T-helper 9 cell (primary cell): ENCODE data around the gene HOXB6.

Experiments
- DNase-seq: peaks from one replicate; pipeline ENCODE4 v3.0.0-alpha.2; 2020

Gene HOXB6

GRCh38 chr17:48609033-48609432, 4.2 kb upstream of the HOXB6 start:
- no peak for DNase-seq

DNA sequence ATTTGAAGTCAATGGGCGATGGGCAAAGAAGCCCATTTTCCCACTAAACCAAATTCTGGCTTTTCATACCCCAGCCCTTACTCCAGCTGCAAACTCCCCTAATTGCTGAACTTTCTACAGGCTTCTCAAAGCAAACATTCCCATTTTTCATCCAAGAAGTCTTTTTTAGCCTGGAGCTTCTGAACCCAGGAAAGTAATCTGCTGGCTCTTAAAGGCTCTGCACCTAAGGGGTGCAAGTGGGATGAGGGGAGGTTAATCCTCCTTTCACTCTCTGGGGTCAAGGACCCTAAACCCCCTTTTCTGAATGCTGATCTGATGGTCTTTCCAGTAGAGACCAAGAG, 3.7 kb upstream of the HOXB6 start:
- DNase-seq: no peak

- DNase-seq: no peak
Measured at GRCh38 chr17:48606892-48607614, 2.3 kb upstream of the HOXB6 start.

- no peak for DNase-seq
Measured at GRCh38 chr17:48605991-48606891, 1.5 kb upstream of the HOXB6 start.

- DNase-seq: no peak
Measured at GRCh38 chr17:48605409-48605919, 678 bp upstream of the HOXB6 start.

DNA sequence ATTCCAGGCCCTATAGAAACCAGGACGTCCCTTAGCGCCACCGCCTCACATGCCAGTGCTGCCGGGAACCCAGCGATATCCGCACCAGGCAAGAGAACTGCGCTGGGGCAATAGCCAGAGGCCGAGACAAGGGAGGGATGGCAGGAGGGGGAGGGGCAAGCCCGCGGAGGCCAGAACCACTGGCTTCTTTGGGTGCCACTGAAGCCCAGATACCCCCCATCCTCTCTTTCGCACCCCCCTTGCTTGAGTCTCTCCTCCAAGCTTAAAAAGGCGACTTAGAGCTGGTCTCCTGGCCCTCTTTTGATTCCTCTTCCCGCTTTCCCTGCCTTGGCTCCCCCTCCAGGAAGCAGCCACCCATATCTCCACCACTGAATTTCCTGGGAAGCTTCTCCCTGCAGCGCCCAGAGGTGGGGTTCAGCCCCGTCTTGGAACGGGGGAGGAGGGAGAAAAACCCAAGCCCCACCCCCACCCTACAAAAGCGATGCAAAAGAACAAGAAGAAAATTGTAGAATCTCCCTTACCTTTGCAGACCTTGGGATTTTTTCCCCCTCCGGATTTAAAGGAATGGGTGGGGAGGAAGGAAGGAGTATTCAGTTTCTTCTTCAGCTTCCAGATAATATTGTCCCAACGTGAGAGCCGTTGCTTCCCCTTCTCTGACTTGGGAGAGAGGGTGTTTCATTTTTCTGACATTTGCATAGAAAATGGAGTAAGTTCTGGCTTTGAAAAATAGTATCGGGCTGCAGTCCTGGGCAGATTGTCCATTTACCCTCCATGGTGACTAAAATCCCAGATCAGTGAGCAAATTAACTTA, 622 bp downstream of the HOXB6 start:
- DNase-seq: no peak

DNA sequence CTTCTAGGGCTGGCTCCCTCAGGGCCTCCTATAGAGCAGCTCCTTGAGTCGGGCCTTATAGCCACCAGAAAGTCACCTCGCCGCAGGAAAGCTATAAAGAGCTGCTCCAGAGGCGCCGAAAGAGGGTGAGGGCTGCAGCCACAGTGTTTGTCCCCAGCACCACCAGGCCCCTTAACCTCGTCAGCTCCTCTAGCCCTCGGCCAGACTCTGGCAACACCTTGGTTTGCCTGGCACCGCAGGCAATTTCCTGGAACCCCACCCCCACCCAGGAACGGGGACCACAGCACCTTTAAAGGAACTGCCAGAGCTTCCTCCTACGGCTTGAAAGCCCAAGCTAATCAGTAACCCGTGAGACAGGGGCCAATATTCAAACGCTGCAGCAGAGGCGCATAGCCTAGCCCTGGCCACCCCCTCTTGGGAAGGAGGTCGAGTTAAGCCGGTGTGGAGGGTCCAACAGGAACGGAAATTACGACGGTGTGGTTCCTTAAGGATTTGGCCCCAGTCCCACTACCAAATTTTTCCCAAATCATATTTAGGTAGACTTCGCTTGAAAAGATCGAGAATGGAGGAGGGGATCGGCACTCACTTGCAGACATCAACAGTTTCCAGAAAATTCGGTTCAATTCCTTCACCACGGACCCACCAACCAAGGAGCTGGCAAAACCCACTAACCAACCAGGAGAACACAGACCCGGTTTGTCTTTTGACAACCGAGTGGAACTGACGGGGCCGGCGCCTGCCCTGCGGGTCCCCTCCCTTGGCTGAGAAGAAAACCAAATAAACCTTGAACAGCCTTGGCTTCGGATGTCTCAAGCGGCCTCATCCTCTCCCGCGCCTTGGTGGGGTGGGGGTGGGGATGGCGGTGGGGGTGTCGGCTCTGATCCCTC, 3.0 kb downstream of the HOXB6 start:
- no peak for DNase-seq

DNA sequence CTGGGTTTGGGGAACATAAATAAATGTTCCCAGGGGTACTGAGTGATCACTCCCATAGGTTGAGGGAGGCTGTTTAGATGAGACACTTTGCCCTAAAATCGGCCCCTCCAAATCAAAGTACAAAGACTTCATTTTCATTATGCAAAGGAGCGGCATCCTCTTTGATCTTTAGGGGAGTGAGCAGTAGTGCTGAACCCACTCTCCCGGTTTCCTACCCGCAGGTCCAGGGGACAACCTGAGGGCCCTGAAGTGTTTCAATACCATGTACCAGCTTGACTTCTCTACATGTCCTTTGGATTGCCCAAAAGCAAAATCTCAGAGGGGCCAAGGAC, 3.6 kb downstream of the HOXB6 start:
- no peak for DNase-seq

- no peak for DNase-seq
Measured at GRCh38 chr17:48600244-48601098, 4.3 kb downstream of the HOXB6 start.

DNA sequence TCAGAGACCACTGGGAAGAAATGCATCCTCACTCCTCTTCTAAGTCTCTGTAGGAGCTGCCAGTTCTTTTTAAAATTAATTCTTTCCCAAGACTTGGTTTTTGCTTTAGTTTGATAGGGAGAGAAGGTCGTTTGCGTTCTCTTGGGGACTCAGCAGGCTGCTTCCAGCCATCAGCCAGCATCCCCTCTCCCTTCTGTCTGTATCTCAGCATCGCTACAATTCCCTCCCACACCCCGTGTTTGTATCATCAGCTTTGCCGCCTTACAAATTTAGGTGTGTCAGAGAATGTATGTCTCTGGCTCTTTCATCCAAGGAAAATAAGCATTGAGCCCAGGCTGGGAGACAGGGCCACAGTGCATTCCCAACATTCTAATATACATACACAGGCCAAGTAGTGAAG, 5.4 kb downstream of the HOXB6 start:
- no peak for DNase-seq

DNA sequence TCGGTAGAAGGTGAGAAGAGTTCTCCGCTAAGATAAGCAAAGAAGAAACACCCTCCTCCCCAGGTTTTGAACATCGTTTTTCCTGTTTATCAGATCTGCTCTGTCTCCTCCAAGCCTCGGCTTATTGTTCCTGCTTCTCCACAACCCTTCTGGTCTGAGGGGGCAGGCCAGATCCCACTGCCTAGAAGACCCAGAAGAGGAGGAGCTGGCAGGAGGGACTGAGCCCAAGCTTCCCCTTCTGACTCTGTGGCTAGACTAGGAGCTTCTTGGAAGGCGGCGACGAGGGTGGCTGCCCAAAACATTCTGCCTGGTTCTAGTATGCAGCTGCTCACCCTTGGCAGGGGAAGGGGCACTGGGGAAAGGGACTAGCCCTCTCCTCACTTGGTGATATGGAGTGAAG, 6.0 kb downstream of the HOXB6 start:
- DNase-seq: no peak

- DNase-seq: no peak
Measured at GRCh38 chr17:48597778-48598631, 6.8 kb downstream of the HOXB6 start.

GRCh38 chr17:48597528-48597777, 7.3 kb downstream of the HOXB6 start:
- DNase-seq: no peak

DNA sequence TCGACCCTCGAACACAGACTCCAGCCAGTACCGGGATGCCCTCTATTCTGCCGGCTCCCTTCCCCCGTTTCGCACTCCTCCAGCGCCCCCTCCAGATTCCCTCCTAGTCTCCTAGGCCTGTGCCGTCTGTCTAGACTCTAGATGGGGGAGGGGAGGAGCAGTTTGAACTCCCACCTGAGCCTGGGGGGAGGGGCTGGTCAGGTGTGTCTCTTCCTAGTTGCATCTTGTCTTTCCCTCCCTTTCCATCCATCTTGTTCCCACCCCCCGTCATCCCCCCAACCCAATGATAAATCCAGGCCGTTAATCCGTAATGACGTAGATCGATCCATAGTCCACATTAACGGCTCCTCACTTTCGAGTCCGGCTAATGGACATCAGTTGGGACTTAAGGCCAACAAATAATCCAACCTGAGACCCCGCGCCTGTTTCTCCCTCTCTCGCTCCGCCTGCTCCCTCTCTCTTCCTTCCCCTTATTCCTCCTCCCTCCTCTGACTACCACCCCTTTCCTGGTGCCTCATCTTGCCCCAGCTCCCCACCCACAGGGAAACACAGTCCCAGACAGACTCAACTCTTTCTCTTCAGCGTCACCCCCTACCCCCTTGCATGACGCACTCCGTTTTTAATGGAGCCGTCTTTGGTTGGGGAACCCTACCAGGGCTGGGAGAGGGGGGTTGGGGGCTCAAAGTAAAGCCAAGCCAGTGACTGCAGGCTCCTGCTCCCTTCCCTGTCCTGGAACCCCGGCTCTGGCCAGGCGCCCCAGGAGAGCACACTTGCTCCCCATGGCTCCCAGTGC, 7.9 kb downstream of the HOXB6 start:
- no peak for DNase-seq

DNA sequence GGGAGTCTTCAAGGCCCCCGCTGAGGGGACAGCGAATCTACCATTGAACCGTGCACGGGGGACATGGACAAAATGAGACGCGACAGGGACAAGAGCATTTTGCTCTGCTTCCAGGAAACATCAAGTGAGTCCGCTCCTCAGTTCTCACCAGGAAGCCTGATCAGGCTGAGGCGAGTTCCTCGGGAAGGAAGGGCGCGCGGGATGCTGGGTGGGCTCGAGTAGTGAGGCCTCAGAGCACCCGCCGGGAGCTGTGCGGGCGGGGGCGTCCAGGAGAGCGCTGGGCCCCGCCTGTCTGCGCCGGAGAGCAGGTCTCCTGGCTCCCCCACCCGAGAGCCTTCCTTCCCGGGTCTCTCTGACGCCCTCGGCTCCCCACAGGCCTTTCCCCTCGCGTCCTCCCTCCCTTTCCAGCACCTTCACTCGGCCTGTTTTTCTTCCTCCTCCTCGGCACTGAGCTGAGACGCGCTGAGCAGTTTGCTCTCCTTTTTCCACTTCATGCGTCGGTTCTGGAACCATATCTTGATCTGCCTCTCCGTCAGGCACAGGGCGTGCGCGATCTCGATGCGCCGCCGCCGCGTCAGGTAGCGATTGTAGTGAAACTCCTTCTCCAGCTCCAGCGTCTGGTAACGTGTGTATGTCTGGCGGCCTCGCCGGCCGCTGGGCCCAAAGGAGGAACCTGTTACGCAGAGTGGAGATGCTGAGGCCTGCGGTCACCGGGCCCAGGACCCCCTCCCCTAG, 8.6 kb downstream of the HOXB6 start:
- no peak for DNase-seq

- DNase-seq: no peak
Measured at GRCh38 chr17:48595278-48595999, 9.3 kb downstream of the HOXB6 start.

DNA sequence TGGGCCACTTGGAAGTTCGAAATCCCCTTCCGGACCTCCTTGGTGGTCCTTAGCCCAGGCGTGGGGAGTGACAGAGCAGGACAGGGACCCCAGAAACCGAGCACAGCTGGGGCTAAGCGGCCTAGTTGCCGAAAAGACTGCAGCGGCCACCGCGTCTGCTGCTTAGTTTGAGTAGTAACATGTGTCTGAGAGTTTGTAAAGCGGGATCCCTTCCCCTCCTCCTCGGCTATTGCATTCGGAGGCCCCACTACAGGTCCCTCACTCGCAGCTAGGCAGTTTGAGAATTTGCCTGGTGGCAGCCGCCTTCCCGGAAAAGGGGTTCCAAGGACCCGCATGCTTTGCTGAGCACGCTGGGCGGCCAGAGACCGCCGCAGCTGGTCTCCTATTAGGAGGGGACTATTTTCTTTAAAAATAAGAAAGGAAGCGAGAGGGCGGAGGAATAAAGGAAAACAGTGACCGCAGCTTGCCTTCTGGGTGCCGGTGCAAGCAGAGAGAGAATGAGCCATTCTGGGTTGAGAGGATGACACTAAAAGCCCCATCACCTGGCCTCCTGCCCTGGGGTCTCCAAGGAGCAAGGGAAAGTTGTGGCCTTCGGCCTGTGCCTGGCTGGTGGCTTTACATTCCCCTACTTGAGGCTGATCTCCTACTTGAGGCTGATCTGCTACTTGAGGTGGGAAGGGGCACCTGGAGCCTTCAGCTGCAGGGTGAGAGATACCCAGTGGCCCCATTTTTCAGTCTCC, 10.1 kb downstream of the HOXB6 start:
- no peak for DNase-seq
